HG03025 (cell line): Measurements from ENCODE around the gene SKIDA1.
A peak's percentile ranks its signal among the peaks of the same experiment; 100 is the strongest.

Source experiments
- ATAC-seq: cut with Tn5 transposase; IDR thresholded peaks from one replicate; pipeline ENCODE4 v1.9.1; 2021; ENCODE audit warnings: mild to moderate bottlenecking, moderate library complexity; ENCODE audit not compliant: unreplicated experiment, low FRiP score

SKIDA1 gene

DNA sequence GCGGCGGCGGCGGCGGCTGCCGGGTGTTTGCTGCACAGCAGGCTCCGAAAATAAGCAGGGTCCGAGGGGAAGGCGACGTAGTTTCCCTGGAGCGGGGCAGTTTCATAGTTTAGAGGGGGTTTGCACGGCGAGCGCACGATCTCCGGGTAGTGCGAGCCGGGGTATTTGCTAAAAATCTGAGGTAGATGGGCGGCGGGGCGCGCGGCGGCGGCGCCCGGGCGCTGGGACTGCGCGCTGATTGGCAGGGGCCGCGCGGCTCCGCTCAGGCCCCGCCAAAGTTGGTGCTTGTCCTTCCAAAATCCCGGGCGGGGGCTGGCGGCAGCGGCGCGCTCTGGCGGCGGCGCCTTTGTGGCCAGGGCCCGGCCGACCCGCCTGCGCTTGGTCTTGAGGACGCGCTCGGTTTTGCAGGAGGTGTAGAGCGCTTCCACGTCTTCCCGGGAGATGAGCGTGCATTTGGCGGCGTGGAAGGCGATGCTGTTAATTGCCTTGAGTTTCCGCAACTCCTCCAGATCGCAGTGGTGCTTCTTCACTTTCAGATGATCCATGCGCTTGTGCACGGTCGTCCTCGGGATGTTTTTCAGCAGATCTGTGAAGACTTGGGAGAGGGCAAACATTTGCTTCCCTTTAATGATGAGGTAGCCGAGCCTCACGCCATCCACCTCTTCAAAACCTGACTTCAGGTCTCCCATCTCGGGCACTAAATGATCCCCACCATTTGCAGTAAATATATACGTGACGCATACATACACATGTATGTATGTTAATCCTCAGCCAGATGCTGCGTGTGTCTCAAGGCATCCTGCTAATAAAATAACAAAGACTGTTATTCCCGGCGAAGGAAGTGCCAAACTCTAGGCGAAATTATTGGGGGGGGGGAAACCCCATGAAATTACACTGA is 8.1 kb downstream of the SKIDA1 start:
- ATAC-seq = peak; percentile 54

DNA sequence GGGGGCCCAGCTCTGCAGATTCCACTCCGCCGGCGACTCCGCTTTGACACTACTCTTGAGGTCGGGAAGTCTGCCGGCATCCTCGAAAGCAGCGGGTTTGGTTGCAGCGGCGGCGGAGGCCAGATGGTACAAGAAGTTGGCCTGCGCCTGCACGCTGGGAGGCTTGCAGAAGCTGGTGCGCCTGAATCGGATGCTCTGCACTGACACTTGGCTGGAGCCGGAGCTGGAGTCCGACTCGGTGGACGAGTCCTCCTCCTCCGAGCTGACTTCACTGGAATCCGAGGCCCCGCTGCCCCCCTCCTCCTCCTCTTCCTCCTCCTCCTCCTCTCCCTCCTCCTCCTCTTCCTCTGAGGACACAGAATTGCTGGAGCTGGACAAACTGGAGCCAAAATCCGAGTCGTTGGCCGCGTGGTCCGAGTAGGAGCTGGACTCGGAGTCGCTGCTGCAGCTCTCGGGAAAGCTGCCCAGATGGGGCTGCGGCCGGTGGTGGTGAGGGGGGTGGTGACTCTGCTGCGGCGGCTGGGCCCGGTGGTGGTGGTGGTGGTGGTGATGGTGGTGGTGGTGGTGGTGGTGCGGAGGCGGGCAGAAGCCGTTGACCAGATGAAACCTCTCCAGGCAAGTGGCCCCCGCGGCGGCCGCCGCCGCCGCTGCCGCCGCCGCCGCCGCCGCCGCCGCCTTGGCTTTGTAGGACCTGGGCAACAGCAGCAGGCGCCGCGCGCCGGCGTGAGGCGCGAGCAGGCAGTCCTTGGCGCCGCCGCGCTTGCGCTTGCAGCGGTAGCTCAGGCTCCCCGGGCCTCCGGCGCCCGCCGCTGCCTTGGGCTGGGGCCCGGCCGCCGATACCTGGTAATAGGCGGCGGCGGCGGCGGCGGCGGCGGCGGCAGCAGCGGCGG is 9.0 kb downstream of the SKIDA1 start:
- peak; percentile 69 for ATAC-seq

DNA sequence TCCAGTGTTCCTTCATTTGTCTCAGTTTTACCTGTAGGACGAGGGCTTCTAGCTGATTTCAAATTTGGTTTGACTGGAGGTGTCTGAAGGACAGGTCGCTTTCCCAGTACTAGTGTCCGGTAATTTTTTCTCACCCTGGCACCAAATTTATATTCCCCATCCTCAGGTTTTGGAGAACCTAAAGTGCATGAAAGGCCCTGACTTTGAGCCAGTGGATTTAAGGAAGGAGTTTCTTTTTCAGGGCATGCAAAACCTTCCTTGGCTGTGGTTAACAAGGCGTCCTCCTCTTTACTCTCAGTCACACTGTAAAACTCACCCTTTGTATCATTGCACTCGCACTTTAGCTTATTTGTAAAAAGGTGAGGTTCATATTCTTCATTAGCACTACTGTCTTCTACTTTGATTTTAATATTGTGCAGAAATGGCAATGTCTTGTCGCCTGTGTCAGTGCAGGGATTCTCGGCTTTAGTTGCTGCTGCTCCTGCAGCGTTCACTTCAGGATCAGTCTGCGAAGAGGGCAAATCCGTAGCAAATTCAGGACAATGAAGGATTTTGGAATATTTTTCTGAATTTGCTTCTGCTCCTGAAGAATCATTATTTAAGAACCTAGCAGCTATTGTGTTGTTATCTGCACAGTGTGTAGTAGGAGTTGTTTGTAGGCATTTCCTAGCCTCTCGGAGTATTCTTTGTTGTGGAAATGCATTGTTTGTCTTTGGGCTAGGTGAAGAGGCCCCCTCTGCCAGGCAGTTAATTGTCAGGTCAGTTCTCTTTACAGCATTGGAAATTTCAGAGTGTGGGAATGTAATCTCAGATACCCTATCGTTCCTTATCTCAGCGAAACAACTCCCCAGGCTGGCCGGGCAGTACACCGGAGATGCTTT is 9.9 kb downstream of the SKIDA1 start:
- no peak for ATAC-seq

DNA sequence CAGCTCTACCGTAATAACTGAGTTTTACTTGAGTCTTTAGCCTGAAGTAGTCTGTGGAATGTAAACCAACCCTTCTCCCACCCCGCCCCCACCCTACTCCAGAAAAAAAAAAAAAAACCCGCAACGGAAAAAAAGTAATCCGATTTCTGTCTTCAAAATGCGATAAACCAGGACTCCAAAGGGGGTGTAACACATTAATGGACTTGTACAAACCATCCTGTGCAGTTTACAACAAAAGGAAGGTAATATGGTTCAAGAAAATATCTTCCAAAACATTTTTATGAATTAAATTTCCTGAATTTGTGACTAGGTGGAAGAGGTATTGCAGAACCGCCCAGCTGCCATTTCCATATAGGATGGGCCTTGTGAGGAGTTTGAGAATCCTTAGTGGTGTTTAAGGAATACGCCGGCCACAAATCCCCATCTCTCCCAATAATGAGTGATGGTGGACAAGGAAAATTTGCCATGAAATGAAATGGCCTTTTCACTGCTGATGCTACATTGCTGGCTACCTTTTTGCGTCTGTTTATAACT is 10.6 kb downstream of the SKIDA1 start:
- ATAC-seq = no peak

DNA sequence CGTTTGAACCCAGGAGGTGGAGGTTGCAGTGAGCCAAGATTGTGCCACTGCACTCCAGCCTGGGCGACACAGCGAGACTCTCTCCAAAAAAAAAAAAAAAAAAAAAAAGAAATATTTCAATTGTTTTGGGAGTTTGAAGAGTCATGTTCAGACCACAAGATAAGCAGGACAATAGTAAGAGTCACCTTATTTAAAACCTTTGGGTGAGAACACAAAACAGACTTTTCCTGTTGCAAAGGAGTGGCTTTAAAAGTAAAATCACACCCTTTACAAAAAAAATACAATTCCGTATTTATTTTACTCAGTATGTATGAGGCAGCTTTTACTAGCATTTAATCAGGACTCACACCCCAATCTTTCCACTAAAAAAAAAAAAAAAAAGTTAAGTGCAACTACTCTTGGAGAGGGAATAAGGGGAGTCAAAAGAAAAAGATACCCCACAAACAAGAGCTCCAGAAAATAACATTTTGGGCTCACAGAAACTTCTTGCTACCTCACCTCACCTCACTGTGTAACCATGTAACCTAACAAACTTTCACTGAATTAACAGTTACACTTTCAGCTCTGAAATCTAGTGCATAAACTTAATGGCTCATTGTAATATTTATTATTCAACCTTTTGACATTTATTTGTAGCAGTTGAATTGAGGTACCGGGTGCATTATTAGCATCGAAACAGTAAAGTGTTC is 11.2 kb downstream of the SKIDA1 start:
- no peak for ATAC-seq

DNA sequence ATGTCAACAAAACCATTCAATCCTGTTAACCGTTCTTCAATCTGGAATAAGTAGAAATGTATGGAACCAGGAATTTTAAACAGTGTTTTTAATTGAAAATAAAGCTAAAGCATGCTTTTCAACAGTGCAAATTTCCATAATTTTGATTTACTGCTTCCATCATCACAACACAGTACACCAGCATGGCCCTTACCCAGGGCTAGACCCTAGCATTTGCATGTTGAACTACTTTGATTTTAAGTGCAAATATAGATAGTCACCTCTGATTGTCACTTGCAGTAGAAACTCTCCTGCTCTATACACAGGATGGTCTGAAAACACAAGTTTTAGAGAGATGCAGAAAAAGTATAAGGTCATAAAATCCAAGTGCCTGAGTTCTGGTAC is 12.1 kb downstream of the SKIDA1 start:
- no peak for ATAC-seq

DNA sequence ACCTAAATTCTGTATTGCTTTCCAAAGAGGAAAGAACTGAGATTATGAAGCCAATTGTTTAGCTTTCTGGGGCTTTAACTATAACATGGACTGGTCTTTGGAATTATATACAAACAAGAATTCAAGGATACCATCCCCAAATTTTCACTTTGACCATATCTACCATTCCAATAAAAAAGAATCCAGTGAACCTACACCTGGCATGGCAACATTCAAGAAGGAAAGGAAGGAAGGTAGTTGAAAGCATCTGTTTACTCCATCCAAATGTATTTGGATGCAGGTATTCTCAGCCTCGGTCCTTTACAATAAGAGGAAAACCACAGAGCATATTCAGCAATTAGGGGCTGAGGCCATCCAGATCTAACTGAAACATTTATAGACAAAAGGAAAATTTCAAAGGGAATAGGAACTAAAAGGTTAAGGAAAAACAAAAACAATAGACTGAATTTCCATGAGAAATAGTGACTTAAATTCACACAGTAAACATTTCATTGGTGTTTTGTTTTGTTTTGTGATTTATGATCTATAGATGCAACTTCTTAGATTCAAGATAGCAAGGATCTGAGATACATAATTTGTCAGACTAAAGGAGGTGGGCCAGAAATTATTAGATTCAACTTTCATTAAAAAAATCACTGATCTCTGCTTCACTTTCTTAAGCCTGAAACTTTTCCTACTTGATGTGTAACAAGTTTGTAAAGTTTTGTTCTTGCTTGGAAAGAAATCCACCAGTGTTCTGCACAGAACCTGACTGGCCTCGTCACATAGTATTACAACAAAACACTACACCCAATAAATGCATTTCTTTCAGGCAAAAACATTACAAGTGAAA is 12.7 kb downstream of the SKIDA1 start:
- ATAC-seq = no peak

DNA sequence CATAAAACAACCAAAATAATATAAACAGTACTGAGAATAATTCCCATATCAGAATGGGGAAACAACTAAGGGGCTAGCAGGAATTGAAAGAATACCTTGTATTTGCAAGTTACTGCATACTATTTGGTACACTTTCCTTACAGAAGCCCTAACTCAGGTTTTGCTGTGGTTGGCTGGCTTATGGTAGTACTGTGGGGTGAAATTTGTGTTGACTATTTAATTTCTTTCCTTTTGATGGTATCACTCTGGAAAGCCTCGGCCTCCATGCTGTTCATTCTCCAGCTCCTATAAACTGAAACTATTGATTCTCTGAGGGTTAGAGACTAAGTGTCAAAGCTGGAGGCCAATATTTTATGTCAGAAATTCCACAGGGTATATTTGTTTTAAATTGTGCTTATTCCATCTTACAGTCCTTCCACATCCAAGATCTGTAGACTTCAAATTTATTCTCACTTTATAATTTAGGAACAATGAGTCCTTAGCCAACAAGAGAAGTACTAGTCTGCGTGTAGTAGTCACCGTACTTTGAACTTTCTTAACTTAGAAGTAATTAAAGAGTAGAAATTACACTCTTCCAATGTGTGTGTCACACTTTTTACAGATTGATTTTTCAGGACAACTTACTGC is 13.4 kb downstream of the SKIDA1 start:
- no peak for ATAC-seq

DNA sequence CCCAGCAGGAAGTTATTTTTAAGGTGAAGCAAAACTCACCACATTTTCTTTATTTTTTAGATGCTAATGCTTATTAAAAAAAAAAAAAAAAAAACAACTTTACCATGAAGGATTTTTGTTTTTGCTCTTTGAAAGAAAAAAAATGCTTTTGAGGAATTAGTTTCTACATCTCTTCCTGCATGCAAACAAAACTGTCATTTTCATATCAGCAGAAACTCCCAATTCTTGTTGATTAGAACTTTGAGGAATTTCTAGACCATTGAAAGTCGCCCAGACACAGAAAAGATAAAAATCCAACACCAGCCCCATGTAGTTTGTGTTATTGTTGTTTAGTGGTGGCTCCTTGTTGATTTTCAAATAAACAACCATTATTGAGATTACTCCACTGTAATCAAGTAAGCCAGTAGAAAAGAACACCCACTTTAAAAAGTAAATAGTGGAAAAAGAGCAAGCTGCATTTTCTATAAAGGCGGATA is 14.3 kb downstream of the SKIDA1 start:
- ATAC-seq = no peak

DNA sequence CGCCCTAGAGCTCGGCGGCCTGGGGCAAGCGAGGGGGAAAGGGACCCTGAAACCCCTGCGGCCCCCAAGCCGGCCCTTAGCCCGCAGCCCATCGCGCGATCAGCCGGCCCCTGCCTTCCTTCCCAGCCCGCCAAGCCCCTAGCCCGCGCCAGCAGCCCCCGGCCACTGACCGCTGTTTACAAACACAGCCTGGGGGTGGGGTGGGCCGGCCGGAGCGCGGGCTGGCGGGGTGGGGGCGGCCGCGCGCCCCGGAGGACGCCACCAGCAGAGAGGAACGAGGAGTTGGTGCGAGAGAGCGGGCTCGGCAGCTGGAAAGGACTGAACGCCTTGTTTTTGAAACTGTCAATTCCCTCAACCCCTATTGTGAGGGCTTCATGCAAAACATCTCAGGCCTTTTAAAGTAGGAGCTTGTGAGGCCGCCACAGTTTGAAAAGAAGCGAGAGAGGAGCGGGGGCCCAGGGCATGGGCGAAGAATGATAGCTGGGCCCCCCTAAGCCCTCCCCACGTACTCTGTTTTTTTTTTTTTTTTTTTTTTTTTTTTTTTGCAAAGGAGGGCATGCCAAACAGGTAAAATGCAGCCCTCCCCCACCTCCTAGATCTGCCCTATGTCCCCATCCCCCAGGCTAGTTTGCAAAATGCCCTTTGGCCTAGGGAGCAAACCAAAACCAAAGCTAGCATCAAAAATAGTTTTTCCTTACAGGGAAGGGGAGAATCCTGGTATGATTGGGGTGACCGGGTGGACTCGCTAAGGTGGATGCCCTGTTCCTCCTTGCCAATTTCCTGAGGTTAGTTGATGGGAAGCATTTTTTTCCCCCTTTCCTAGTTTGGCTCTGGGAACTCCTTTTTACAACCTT is 15.0 kb downstream of the SKIDA1 start:
- no peak for ATAC-seq

DNA sequence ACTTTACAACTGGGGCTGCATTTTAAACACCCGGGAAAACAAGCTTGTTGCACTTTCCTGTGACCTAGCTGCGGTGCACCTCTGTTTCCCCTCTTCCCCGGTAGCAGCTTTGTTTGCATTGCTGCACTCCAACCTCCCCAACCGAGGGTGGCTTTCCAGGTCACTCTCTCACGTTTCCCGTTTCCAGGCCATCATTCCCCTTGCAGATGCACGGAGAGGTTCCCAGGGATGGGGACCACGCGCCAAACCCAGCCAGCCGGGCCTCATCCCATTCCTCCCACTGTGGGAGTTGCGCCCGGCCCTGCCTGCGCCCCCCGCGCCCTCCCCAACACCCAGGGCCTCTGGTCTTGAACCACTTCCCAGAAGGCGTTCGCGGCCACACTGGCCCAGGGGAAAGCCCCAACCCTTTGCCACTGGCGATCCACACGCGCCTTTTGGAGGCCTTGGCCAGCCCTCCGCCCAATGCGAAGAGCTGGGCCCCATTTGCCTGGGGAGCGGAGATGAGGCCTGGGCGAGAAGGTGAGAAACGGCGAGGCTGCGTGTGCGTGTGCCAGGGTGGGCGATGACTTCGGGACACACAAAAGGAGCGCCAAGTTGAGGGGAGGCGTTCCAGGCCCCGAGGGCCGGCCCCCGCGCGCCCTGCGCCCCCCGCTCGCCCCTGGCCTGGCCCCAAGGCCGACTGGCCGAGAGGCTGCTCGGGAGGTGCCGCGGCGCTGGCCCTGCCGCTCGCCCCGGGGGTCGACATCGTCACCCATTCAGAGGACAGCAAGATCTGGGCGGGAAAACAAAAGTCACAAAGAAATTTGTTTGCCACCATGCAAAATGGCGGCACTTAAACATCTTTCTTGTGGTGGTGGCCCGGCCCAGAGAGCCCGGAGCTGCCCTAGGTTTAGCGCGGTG is 15.9 kb downstream of the SKIDA1 start:
- no peak for ATAC-seq

DNA sequence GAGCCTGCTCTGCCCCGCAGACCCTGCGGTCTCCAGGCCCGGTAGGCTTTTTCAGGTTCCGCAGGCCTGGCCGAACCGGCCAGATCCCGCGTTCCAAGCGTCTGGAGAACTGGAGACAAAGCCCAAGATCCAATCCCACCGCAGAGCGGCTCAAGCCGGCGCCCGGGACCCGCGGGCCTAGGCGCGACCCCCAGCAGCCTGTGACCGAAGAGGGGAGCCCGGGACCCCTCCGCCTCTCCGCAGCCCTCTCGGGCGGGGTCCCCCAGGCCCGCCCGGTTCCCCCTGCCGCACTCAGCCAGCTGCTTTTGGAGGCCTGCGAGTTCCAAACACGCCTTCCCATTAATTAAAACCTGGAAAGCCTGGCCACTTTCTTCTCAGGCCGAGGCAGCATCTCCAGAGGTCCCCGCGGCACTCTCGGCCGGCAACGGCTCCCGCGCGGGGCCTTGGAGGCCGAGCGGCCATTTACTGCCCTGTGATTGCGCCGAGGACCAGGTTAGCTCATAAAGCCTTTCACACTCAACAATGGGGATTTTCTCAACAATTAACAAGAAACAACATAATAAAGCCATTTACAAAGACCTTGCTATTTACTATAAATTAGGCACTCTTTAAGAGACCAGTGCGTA is 16.7 kb downstream of the SKIDA1 start:
- ATAC-seq = no peak

DNA sequence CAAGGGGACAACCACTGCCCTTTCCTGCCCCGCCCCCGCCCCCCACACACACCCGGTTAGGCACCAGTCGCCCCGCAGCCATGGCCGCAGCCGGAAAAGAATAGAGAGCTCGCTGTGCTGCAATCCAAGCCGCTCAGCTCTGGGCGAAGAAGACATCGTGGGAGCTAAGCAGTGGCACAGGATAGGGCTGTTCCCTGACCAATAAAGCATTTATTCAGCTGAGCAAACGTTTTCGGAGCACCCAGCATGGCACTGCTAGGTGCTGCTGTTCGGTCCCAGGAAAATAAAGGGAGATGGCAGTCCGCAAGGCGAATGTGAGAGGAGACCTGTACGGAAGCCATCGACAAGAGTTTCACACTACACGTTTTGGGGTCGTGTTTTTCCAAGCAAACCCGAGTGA is 18.3 kb downstream of the SKIDA1 start:
- ATAC-seq = no peak

DNA sequence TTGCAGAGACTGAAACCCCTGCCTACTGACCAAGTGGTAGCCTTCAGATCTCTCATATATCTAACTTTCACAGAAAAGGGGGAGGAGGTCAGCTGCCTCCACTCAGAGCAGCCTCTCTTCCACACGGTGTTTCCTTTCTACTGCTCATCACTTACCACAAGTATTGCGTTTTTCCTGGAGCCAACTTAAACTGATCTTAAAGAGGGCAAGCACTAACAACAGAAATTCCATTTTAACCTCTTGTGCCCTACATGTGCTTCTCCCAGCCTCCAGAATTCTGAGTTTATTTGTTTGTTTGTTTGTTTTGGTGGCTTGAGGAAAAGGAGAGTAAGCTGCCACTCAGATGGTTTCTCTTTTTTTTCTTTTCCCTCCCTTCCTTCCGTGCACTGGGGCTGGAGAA is 19.1 kb downstream of the SKIDA1 start:
- no peak for ATAC-seq

DNA sequence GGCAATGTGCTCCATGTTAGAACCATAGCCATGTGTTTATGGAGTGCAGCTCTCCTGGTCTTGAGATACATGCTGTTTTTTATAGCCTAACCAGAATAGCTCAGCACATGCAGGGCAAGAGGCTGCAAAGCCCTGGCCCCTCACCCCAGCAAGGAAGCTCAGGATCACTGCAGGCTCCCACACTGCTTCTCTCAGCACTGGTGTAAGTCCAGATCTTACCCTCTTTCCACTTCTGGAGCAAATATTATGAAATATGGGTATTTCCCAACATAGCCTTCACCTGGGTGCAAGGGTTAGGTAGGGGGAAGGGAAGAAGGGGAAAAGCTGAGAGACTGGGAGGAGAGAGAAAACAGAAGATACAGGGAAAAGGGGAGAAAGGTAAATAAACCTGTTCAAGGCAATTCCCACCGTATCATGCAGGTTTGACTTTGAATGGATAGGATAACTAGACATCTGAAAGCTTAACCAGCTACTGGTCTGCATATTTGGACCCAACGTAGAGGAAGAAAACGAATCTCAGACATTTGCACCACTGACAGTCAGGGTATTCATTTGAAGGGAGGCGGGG is 19.7 kb downstream of the SKIDA1 start:
- ATAC-seq = no peak

DNA sequence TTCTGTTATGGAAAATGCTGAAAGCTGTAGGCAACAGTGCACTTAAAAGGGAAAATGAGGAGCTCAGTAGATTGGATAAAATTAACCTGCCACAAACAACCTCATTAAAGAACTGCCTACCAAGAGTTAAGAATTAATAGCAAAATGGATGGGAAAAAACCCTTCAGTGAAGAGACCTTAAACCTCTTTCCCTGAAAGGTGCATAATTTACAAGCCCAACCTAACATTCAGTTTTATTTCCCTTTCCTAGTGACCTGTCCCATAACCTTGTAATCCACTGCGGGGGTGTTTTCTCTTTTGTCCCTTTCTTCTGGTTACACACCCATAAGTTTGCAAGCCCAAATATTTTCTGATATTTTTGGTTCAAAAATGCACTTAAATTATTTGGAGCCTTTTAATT is 21.9 kb downstream of the SKIDA1 start:
- no peak for ATAC-seq
